ENCODE measurements around the gene DNM3. TPM values are rescaled to one million over a fixed set of nuclear protein-coding genes. Genes with fewer than 3 reads are reported as not detected.

The DNM3 gene
- total and polyA plus RNA-seq, 2 of the 8 experiments (the other 6 are each of a cell fraction or from before 2014, with no cell fraction given), result 2.0 to 8.5 TPM

- no peak overlapping the region for H3K4me2 ChIP-seq (ENCODE audit: insufficient read depth in 1 of 2, low read depth in 2 of 2, low read length in 2 of 2)
- no peaks in the 10 kb centered on the region for H4K20me1 ChIP-seq (replicated peaks in 1 of 2; ENCODE audit: control insufficient read depth in 1 of 2, insufficient read depth in 2 of 2, low read length in 2 of 2)
- H3K9me3 ChIP-seq (ENCODE audit: insufficient read depth in 2 of 2, low read depth in 1 of 2, low read length in 1 of 2), result no peaks in the 10 kb centered on the region
- no peak for DNase-seq (ENCODE audit: low read depth in 1 of 2, low spot score in 2 of 2)
- H3K27me3 ChIP-seq (replicated peaks in 1 of 4; ENCODE audit: control insufficient read depth in 3 of 4, extremely low read depth in 1 of 4, insufficient read depth in 3 of 4, low read length in 3 of 4), result no peaks in the 10 kb centered on the region
- POLR2A ChIA-PET (ENCODE audit: partially characterized antibody), result interaction anchor here (0.7 kb wide), 1 partner anchor 11 kb away, joined by 3 read pairs; no protein-coding TSS in a partner anchor
- H2BK20ac ChIP-seq (ENCODE audit: low read length), result no peak overlapping the region
- no peak overlapping the region for H4K5ac ChIP-seq (ENCODE audit: insufficient read length, low read depth, low read length)
- H2BK5ac ChIP-seq (ENCODE audit: low read depth, low read length), result no peak overlapping the region
- TF ChIP-seq CTCF (IDR thresholded peaks at IDR 0.05; ENCODE audit: control extremely low read depth in 1 of 3, insufficient read depth in 1 of 3, low read depth in 1 of 3, low read length in 3 of 3) (no peak), FOSL1 (IDR thresholded peaks at IDR 0.05; ENCODE audit: insufficient read depth, low read depth, low read length) (no peak)
- no peak overlapping the region for H3K27ac ChIP-seq (ENCODE audit: low read depth, low read length)
- H3K56ac ChIP-seq (replicated peaks; ENCODE audit: insufficient read length, low read depth, low read length), result no peak overlapping the region
- no peak overlapping the region for H2AFZ ChIP-seq (ENCODE audit: low read length)
- no peak overlapping the region for H3K23ac ChIP-seq (ENCODE audit: insufficient read length)
- no peak overlapping the region for H2BK15ac ChIP-seq (ENCODE audit: low read length)
- no peak overlapping the region for H4K91ac ChIP-seq (replicated peaks; ENCODE audit: insufficient read length, low read length)
- H3K4me1 ChIP-seq (replicated peaks in 1 of 4; ENCODE audit: control insufficient read depth in 3 of 4, insufficient read depth in 4 of 4, low read length in 3 of 4), result peaks cover 0 to 11% (median 5%) of the 10 kb centered on the region in 4 experiments; a peak in 3 of 7 replicates
- CTCF ChIA-PET (ENCODE audit: partially characterized antibody), result interaction anchor here (0.6 to 16.4 kb wide), 6 partner anchors 11 to 559 kb away, joined by 3 to 694 read pairs (median 4); no protein-coding TSS in a partner anchor
- H3K4ac ChIP-seq (replicated peaks; ENCODE audit: insufficient read length, low read depth, low read length), result no peak overlapping the region
- FAIRE-seq, result no peak
- no peak overlapping the region for H3K9ac ChIP-seq (replicated peaks in 1 of 4; ENCODE audit: extremely low read depth in 1 of 4, low read depth in 3 of 4, low read length in 3 of 4)
- H3K18ac ChIP-seq (ENCODE audit: extremely low read depth, low read length), result no peak overlapping the region
- H3K14ac ChIP-seq (ENCODE audit: insufficient read length), result no peak overlapping the region
- H2BK12ac ChIP-seq (ENCODE audit: low read depth, low read length), result no peak overlapping the region
- H3K4me3 ChIP-seq (ENCODE audit: extremely low read depth in 1 of 4, insufficient read depth in 2 of 4, low read depth in 3 of 4, low read length in 4 of 4), result no peak overlapping the region
- WGBS, 2 experiments (ENCODE audit: extremely low coverage in 1 of 2, insufficient coverage in 1 of 2, insufficient read length in 1 of 2, insufficient replicate concordance in 2 of 2, low coverage in 1 of 2, low lambda C conversion rate in 2 of 2, missing lambda C conversion rate in 1 of 2), result 88% methylated on average over 9 of the region's 9 CpGs; no CpG with 5 or more reads in 1 of the 2 experiments
- H4K8ac ChIP-seq (ENCODE audit: extremely low read depth, insufficient read depth, low read length), result no peak overlapping the region
- H2AK5ac ChIP-seq (ENCODE audit: low read depth, low read length), result no peak overlapping the region
- no peaks in the 10 kb centered on the region for H3K79me2 ChIP-seq (ENCODE audit: control insufficient read depth in 1 of 2, insufficient read depth in 2 of 2, low read length in 2 of 2)
- H3K23me2 ChIP-seq (ENCODE audit: low read depth, low read length), result no peaks in the 10 kb centered on the region
- no peaks in the 10 kb centered on the region for H3K79me1 ChIP-seq (ENCODE audit: low read depth, low read length)
- no peak overlapping the region for H2BK120ac ChIP-seq (replicated peaks; ENCODE audit: low read depth, low read length)
- H3K36me3 ChIP-seq (ENCODE audit: control insufficient read depth in 2 of 4, insufficient read depth in 4 of 4, low read length in 3 of 4), result no peaks in the 10 kb centered on the region
Observed at GRCh38 chr1:171805395-171806115, 35.7 kb upstream of the DNM3 start.

Measured in H1 (cell line).